GM12878 (cell line): ENCODE data around the gene NOVA2. TPM values are rescaled to one million over a fixed set of nuclear protein-coding genes. Genes with fewer than 3 reads are reported as not detected.

Experiments used
- ATAC-seq: fragments of 200-7000 bp; cut with Tn5 transposase; 3 replicates; pipeline ENCODE4 v1.9.1; 2020; ENCODE audit warnings: mild to moderate bottlenecking, moderate library complexity
- BruUV-seq: library from RNA; stranded (reverse); fragments of 400-500 nt; replicated peaks from 2 replicates; lab custom pipeline; 2021; lab: Mats Ljungman, UMichigan
- CTCF ChIA-PET: fragments of 300-600 bp; sonication (Branson Sonifier 250); formaldehyde crosslinking; extraction: SDS; loops from one replicate; lab custom pipeline; 2021; ENCODE audit warnings: inconsistent platforms; lab: Yijun Ruan, JAX
- POLR2A ChIA-PET: fragments of 350-600 bp; formaldehyde crosslinking; extraction: SDS; loops from one replicate; lab custom pipeline; 2021; ENCODE audit warnings: inconsistent platforms; lab: Charles Lee
- RAD21 ChIA-PET: fragments of 300-600 bp; sonication (Branson Sonifier 250); formaldehyde crosslinking; loops from one replicate; lab custom pipeline; 2023; ENCODE audit warnings: antibody characterized with exemption; ENCODE audit not compliant: unreplicated experiment; lab: Charles Lee
- SMC1A ChIA-PET: fragments of 300-600 bp; sonication (Branson Sonifier 250); formaldehyde crosslinking; loops from one replicate; lab custom pipeline; 2023; ENCODE audit not compliant: unreplicated experiment, uncharacterized antibody; lab: Charles Lee
- DNase-seq: peaks from one replicate; pipeline ENCODE4 v3.0.0-alpha.2; 2011; ENCODE audit warnings: low read depth, low spot score
- FAIRE-seq: peaks from 3 replicates; lab custom pipeline; 2011; peaks lifted over from hg19 to GRCh38; lab: Jason Lieb, UNC
- H2AFZ ChIP-seq: 2 replicates; pipeline ENCODE4 v1.6.0; 2011; ENCODE audit warnings: low read depth, low read length, control low read depth; ENCODE audit not compliant: control insufficient read depth
- H3K27ac ChIP-seq: 2 replicates; pipeline ENCODE4 v1.5.1; 2011; ENCODE audit warnings: control low read depth; ENCODE audit not compliant: control insufficient read depth, insufficient read depth
- H3K27me3 ChIP-seq, 2 experiments: replicated peaks in 1 of 2; 2 replicates each; pipeline versions ENCODE4 v1.6.0 to v1.6.1; 2011; ENCODE audit warnings: low read length in 1 of 2; ENCODE audit not compliant: control insufficient read depth in 2 of 2, insufficient read depth in 2 of 2
- H3K36me3 ChIP-seq, 2 experiments: 2 replicates each; pipeline ENCODE4 v1.5.1; 2011; ENCODE audit warnings: low read length in 1 of 2; ENCODE audit not compliant: control insufficient read depth in 2 of 2, insufficient read depth in 2 of 2
- H3K4me1 ChIP-seq: 2 replicates; pipeline ENCODE4 v1.6.1; 2011; ENCODE audit warnings: mild to moderate bottlenecking, low read length, moderate library complexity, mixed read lengths; ENCODE audit not compliant: control insufficient read depth, insufficient read depth
- H3K4me2 ChIP-seq: 2 replicates; pipeline ENCODE4 v1.6.0; 2011; ENCODE audit warnings: control low read depth; ENCODE audit not compliant: control insufficient read depth, insufficient read depth
- H3K4me3 ChIP-seq: fragments of 200-600 bp; sonication (generic); 2 replicates; pipeline ENCODE4 v1.5.1; 2016
- H3K79me2 ChIP-seq: 2 replicates; pipeline ENCODE4 v1.6.0; 2011; ENCODE audit warnings: low read length; ENCODE audit not compliant: control insufficient read depth, insufficient read depth
- H3K9ac ChIP-seq: 2 replicates; pipeline ENCODE4 v1.8.0; 2011; ENCODE audit warnings: low read length, control low read depth, mixed read lengths; ENCODE audit not compliant: control insufficient read depth, insufficient read depth
- H3K9me3 ChIP-seq: replicated peaks from 3 replicates; pipeline ENCODE4 v1.5.1; 2011; ENCODE audit warnings: mild to moderate bottlenecking, low read length; ENCODE audit not compliant: control insufficient read depth, insufficient read depth
- H4K20me1 ChIP-seq: 2 replicates; pipeline ENCODE4 v1.6.0; 2011; ENCODE audit not compliant: control insufficient read depth, insufficient read depth
- CBFB ChIP-seq: IDR thresholded peaks from 2 replicates; pipeline ENCODE4 v1.6.1; 2016; ENCODE audit warnings: antibody characterized with exemption, low read depth
- ESRRA ChIP-seq: IDR thresholded peaks from 2 replicates; pipeline ENCODE4 v1.6.1; 2012; ENCODE audit warnings: mild to moderate bottlenecking, low read length, improper control_type of control experiment
- IKZF1 ChIP-seq: fragments of 450-650 bp; conservative IDR thresholded peaks from 2 replicates; pipeline ENCODE4 v1.6.1; 2017; ENCODE audit warnings: antibody characterized with exemption, mild to moderate bottlenecking
- KLF5 ChIP-seq: fragments of 450-650 bp; IDR thresholded peaks from 2 replicates; pipeline ENCODE4 v1.6.1; 2014; ENCODE audit warnings: mild to moderate bottlenecking; ENCODE audit not compliant: partially characterized antibody
- SMAD5 ChIP-seq: IDR thresholded peaks from 2 replicates; pipeline ENCODE4 v1.6.1; 2016; ENCODE audit warnings: antibody characterized with exemption, low read depth
- ZSCAN29 ChIP-seq: fragments of 450-650 bp; IDR thresholded peaks from 2 replicates; pipeline ENCODE4 v1.6.1; 2017; ENCODE audit warnings: mild to moderate bottlenecking, moderate library complexity
- WGBS: methylation state at CpG from one replicate; pipeline ENCODE4 v1.1.6; 2016; ENCODE audit warnings: low lambda C conversion rate; ENCODE audit not compliant: insufficient replicate concordance, insufficient coverage; ENCODE audit errors: missing lambda C conversion rate; 5-methylcytosine and 5-hydroxymethylcytosine counted together
- in situ Hi-C: fragments of 300-500 bp; cut with MboI; formaldehyde crosslinking; loops from 9 replicates; pipeline ENCODE4 v1.14.3; 2018; ENCODE audit warnings: mixed read lengths
- intact Hi-C: fragments of 100-400 bp; cut with micrococcal nuclease; formaldehyde crosslinking; loops from one replicate; pipeline ENCODE4 v1.14.2; 2022; ENCODE audit not compliant: unreplicated experiment
- polyA plus RNA-seq, 11 experiments: library from polyadenylated mRNA; depleted of rRNA in 4 of 11; unstranded in 6 of 11; stranded (reverse) in 5 of 11; fragments of >200 nt; fragmentation: Nextera tagmentation in 4 of 11; fragmentation: Illumina TruSeq in 1 of 11; extraction: Ambion mirVana in 4 of 11; extraction: Trizol in 1 of 11; gene quantifications; 1 replicate in 1 of 11; 2 replicates in 10 of 11; pipeline versions ENCODE4 v1.2.1 to v1.2.3, GENCODE V29; 2011 to 2016; ENCODE audit warnings: inconsistent platforms in 2 of 11, missing spikeins in 2 of 11, low read depth in 1 of 11
- total RNA-seq, 4 experiments: library from RNA; depleted of rRNA in 3 of 4; stranded (reverse); fragments of >200 nt in 3 of 4; fragmentation: Illumina TruSeq in 1 of 4; extraction: Trizol in 1 of 4; gene quantifications; 2 replicates each; pipeline versions ENCODE4 v1.2.1 to v1.2.3, GENCODE V29; 2013 to 2021
- TF ChIP-seq, protein P1 (sequence below): fragments of 450-650 bp; formaldehyde crosslinking; IDR thresholded peaks from 2 replicates; pipeline ENCODE4 v1.5.0; 2022; ENCODE audit warnings: mild to moderate bottlenecking, missing genetic modification characterization
- TF ChIP-seq, protein P2 (sequence below): IDR thresholded peaks from 2 replicates; pipeline ENCODE4 v1.6.1; 2012; ENCODE audit warnings: low read depth, low read length, improper control_type of control experiment
- TF ChIP-seq, protein P3 (sequence below): IDR thresholded peaks from 2 replicates; pipeline ENCODE4 v1.6.1; 2011; ENCODE audit warnings: low read depth, low read length, improper control_type of control experiment, borderline replicate concordance
- TF ChIP-seq, protein P4 (sequence below): fragments of 450-650 bp; IDR thresholded peaks from 2 replicates; pipeline ENCODE4 v1.6.1; 2017; ENCODE audit warnings: low read depth, mild to moderate bottlenecking, moderate library complexity

NOVA2 gene
- total and polyA plus RNA-seq, 10 of the 15 experiments (the other 5 are each of a cell fraction or from before 2014, with no cell fraction given): under 0.01 to 0.44 (median 0.03) TPM; not detected in 4

DNA sequence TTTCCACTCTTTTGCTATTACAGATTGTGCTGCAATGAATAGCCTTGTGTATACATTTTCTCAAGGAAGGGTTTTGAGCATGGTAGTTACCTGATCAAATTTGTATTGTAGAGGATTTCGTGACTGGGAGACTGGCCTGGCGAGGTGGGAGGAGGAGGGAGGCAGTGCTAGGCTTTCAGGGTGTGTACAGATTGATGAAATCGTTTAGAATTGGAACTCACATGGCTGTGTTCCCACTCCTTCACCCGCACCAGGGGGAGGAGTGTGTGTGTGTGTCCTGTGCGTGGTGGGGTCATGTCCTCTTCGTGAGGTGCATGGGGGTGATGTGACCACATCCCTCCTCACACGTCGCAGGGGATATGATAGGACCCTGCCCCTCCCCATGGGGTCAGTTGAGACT is 40.9 kb upstream of the NOVA2 start:
- Histone ChIP-seq H3K36me3 (no peaks in the 10 kb centered on the region; a peak in 1 of 4 replicates), H3K4me3 (no peak overlapping the region), H4K20me1 (no peaks in the 10 kb centered on the region; the same call in 1 of the 2 replicates), H3K4me1 (peaks cover 5% of the 10 kb centered on the region), H2AFZ (no peak overlapping the region), H3K9ac (no peak overlapping the region), H3K79me2 (no peaks in the 10 kb centered on the region), H3K27ac (no peak overlapping the region), H3K4me2 (no peak overlapping the region), H3K27me3 (no peaks in the 10 kb centered on the region), H3K9me3 (no peaks in the 10 kb centered on the region)
- POLR2A ChIA-PET: no interaction called here
- TF ChIP-seq ZSCAN29: no peak
- TF ChIP-seq, protein P1, sequence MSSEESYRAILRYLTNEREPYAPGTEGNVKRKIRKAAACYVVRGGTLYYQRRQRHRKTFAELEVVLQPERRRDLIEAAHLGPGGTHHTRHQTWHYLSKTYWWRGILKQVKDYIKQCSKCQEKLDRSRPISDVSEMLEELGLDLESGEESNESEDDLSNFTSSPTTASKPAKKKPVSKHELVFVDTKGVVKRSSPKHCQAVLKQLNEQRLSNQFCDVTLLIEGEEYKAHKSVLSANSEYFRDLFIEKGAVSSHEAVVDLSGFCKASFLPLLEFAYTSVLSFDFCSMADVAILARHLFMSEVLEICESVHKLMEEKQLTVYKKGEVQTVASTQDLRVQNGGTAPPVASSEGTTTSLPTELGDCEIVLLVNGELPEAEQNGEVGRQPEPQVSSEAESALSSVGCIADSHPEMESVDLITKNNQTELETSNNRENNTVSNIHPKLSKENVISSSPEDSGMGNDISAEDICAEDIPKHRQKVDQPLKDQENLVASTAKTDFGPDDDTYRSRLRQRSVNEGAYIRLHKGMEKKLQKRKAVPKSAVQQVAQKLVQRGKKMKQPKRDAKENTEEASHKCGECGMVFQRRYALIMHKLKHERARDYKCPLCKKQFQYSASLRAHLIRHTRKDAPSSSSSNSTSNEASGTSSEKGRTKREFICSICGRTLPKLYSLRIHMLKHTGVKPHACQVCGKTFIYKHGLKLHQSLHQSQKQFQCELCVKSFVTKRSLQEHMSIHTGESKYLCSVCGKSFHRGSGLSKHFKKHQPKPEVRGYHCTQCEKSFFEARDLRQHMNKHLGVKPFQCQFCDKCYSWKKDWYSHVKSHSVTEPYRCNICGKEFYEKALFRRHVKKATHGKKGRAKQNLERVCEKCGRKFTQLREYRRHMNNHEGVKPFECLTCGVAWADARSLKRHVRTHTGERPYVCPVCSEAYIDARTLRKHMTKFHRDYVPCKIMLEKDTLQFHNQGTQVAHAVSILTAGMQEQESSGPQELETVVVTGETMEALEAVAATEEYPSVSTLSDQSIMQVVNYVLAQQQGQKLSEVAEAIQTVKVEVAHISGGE (CRISPR knock-in tag): no peak
- TF ChIP-seq, protein P2, sequence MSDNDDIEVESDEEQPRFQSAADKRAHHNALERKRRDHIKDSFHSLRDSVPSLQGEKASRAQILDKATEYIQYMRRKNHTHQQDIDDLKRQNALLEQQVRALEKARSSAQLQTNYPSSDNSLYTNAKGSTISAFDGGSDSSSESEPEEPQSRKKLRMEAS: no peak
- no peak for TF ChIP-seq ESRRA
- no peak for TF ChIP-seq KLF5
- TF ChIP-seq IKZF1: no peak
- TF ChIP-seq CBFB: no peak
- TF ChIP-seq, protein P3, sequence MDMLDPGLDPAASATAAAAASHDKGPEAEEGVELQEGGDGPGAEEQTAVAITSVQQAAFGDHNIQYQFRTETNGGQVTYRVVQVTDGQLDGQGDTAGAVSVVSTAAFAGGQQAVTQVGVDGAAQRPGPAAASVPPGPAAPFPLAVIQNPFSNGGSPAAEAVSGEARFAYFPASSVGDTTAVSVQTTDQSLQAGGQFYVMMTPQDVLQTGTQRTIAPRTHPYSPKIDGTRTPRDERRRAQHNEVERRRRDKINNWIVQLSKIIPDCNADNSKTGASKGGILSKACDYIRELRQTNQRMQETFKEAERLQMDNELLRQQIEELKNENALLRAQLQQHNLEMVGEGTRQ: no peak
- TF ChIP-seq SMAD5: no peak
- TF ChIP-seq, protein P4, sequence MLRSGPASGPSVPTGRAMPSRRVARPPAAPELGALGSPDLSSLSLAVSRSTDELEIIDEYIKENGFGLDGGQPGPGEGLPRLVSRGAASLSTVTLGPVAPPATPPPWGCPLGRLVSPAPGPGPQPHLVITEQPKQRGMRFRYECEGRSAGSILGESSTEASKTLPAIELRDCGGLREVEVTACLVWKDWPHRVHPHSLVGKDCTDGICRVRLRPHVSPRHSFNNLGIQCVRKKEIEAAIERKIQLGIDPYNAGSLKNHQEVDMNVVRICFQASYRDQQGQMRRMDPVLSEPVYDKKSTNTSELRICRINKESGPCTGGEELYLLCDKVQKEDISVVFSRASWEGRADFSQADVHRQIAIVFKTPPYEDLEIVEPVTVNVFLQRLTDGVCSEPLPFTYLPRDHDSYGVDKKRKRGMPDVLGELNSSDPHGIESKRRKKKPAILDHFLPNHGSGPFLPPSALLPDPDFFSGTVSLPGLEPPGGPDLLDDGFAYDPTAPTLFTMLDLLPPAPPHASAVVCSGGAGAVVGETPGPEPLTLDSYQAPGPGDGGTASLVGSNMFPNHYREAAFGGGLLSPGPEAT: no peak
- CTCF ChIA-PET: interaction anchor here (0.7 kb wide), 1 partner anchor 246 kb away, joined by 3 read pairs; the partner anchor contains the start of gene SIX5
- FAIRE-seq (no peak), DNase-seq (no peak), ATAC-seq (no peak)
- SMC1A ChIA-PET: no interaction called here
- no TSS peak for BruUV-seq
- WGBS: 77% methylated on average over 8 of the region's 8 CpGs
- intact Hi-C loops: no loop called here
- in situ Hi-C loops: no loop called here
- RAD21 ChIA-PET: no interaction called here
